Activated T-cell treated with anti-CD3 and anti-CD28 coated beads, Interleukin-2, amount 50 U/mL, for 72 hours (primary cell): ENCODE measurements around the gene CASP9. TPM values are rescaled to one million over a fixed set of nuclear protein-coding genes. Genes with fewer than 3 reads are reported as not detected.

Experiments
- total RNA-seq, 2 donors: library from RNA; stranded (reverse); gene quantifications; one replicate each; pipeline ENCODE4 v1.2.3, GENCODE V29; 2022

Gene CASP9
- total RNA-seq, 2 donors from 2014 or later = 13.4 to 16.3 TPM

Other genes starting within 250 kb of the CASP9 start
- 10 to 100 TPM; 30.3 to 45.7 TPM for gene EFHD2, start 114.3 kb downstream of the CASP9 start, total RNA-seq
- gene CTRC, start 85.8 kb downstream of the CASP9 start, total RNA-seq = 1 to 10 TPM in 1 of 2 donors, not detected in 1; 1.1 TPM
- not detected for gene CELA2A, start 67.5 kb downstream of the CASP9 start, total RNA-seq
- not detected for gene CELA2B, start 48.1 kb downstream of the CASP9 start, total RNA-seq
- 10 to 100 TPM; 14.3 to 17.5 TPM for gene DNAJC16, start 2.6 kb upstream of the CASP9 start, total RNA-seq
- 1 to 10 TPM; 7.8 to 8.5 TPM for gene AGMAT, start 60.8 kb upstream of the CASP9 start, total RNA-seq
- gene DDI2, start 93.2 kb upstream of the CASP9 start, total RNA-seq = 10 to 100 TPM; 30.6 to 34.3 TPM
- gene PLEKHM2, start 160.1 kb upstream of the CASP9 start, total RNA-seq = 10 to 100 TPM; 79.7 to 82.7 TPM
- gene SLC25A34, start 212.0 kb upstream of the CASP9 start, total RNA-seq = 1 to 10 TPM; 2.5 to 3.0 TPM
- gene TMEM82, start 218.3 kb upstream of the CASP9 start, total RNA-seq = under 1 TPM in 1 of 2 donors, not detected in 1; 0.49 TPM
- not detected for gene FBLIM1, start 234.6 kb upstream of the CASP9 start, total RNA-seq